ENCODE results near the gene ZNF77.

DNA sequence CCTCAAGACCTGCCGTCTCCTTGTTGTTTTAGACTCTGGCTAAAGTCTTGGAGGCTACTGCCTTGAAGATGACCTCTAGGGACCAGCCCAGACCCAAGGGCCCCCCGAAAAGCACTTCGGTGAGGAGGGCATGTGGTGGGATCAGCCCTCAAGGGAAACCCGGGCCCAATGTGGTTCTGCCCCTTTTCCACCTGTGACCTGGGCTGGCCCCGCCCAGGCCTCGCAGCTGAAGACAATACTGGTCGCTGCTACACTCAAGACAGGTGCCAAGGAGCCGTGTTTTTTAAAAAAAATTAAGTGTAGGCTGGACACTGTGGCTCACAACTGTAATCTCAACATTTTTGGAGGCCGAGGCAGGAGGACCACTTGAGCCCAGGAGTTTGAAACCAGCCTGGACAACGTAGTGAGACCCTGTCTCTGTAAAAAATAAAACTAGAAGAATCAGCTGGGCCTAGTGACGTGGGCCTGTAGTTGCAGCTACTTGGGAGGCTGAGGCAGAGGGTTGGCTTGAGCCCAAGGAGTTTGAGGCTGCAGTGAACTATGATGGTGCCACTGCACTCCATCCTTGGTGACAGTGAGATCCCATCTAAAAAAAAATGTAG is 33.5 kb upstream of the ZNF77 start:
- TF ChIP-seq SP1 (IDR thresholded peaks at IDR 0.05) (no peak), FOXM1 (IDR thresholded peaks at IDR 0.05; ENCODE audit: borderline replicate concordance) (no peak)
